HL-60 (cell line): Measurements from ENCODE around the gene BIRC5.

Experiments used
- GABPA ChIP-seq: IDR thresholded peaks from 2 replicates; pipeline ENCODE4 v1.6.1; 2012; ENCODE audit warnings: low read depth
- POLR2AphosphoS5 ChIP-seq: IDR thresholded peaks from 2 replicates; pipeline ENCODE4 v1.6.1; 2012; ENCODE audit warnings: low read depth
- SPI1 ChIP-seq: IDR thresholded peaks from 2 replicates; pipeline ENCODE4 v1.6.1; 2012; ENCODE audit warnings: low read depth, mild to moderate bottlenecking, borderline replicate concordance
- TF ChIP-seq, protein P1 (sequence below): IDR thresholded peaks from one replicate; pipeline ENCODE4 v1.5.1; 2011; ENCODE audit warnings: low read length, control low read depth, inconsistent platforms; ENCODE audit not compliant: insufficient read depth
- TF ChIP-seq, protein P2 (sequence below): IDR thresholded peaks from 2 replicates; pipeline ENCODE4 v1.6.1; 2012; ENCODE audit warnings: low read depth; ENCODE audit not compliant: insufficient replicate concordance

DNA sequence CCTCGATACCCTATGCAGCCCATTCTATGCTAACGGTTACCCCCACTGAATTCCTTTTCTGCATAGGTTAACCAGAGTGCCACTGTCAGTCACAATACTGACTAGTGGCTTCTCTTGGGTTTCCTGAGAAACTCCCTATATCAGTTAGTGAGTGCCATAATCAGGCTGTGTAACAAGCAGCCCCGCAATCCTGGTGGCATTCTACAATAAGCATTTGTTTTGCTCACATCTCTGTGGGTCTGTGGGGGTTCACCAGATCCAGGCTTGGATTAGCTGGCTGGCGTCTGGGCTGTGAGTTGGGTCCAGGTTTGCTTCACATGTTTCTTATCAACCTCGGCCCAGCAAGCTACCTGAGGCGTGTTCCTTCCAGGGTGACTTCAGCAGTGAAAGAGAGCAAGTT is 59.8 kb downstream of the BIRC5 start:
- TF ChIP-seq, protein P1, sequence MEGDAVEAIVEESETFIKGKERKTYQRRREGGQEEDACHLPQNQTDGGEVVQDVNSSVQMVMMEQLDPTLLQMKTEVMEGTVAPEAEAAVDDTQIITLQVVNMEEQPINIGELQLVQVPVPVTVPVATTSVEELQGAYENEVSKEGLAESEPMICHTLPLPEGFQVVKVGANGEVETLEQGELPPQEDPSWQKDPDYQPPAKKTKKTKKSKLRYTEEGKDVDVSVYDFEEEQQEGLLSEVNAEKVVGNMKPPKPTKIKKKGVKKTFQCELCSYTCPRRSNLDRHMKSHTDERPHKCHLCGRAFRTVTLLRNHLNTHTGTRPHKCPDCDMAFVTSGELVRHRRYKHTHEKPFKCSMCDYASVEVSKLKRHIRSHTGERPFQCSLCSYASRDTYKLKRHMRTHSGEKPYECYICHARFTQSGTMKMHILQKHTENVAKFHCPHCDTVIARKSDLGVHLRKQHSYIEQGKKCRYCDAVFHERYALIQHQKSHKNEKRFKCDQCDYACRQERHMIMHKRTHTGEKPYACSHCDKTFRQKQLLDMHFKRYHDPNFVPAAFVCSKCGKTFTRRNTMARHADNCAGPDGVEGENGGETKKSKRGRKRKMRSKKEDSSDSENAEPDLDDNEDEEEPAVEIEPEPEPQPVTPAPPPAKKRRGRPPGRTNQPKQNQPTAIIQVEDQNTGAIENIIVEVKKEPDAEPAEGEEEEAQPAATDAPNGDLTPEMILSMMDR: no peak
- TF ChIP-seq, protein P2, sequence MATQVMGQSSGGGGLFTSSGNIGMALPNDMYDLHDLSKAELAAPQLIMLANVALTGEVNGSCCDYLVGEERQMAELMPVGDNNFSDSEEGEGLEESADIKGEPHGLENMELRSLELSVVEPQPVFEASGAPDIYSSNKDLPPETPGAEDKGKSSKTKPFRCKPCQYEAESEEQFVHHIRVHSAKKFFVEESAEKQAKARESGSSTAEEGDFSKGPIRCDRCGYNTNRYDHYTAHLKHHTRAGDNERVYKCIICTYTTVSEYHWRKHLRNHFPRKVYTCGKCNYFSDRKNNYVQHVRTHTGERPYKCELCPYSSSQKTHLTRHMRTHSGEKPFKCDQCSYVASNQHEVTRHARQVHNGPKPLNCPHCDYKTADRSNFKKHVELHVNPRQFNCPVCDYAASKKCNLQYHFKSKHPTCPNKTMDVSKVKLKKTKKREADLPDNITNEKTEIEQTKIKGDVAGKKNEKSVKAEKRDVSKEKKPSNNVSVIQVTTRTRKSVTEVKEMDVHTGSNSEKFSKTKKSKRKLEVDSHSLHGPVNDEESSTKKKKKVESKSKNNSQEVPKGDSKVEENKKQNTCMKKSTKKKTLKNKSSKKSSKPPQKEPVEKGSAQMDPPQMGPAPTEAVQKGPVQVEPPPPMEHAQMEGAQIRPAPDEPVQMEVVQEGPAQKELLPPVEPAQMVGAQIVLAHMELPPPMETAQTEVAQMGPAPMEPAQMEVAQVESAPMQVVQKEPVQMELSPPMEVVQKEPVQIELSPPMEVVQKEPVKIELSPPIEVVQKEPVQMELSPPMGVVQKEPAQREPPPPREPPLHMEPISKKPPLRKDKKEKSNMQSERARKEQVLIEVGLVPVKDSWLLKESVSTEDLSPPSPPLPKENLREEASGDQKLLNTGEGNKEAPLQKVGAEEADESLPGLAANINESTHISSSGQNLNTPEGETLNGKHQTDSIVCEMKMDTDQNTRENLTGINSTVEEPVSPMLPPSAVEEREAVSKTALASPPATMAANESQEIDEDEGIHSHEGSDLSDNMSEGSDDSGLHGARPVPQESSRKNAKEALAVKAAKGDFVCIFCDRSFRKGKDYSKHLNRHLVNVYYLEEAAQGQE: no peak
- TF ChIP-seq POLR2AphosphoS5 (no peak), SPI1 (no peak), GABPA (no peak)
